Suppressor macrophage treated with lipopolysaccharide for 4 hours (primary cell): ENCODE data around the gene SRXN1.
A peak's percentile ranks its signal among the peaks of the same experiment; 100 is the strongest.
"Not testable (repeated sequence)": the region's sequence is repeated elsewhere in the genome, so short reads cannot be mapped to it uniquely, and the experiment has no call there.

ENCODE experiments used
- DNase-seq: peaks from one replicate; pipeline ENCODE4 v3.0.0-alpha.2; 2020

The SRXN1 gene

GRCh38 chr20:653110-653589, at the start of gene SRXN1:
SRXN1 (minus strand) TSS chr20:653200; CDS start chr20:653185, 15 bp downstream.
- peak; percentile 95 for DNase-seq

- no peak for DNase-seq
These were observed 48.6 kb upstream of the SRXN1 start for GRCh38 chr20:701401-702129.

- DNase-seq: no peak
These were observed 46.9 kb upstream of the SRXN1 start for GRCh38 chr20:699811-700338.

- DNase-seq: no peak
These were observed 46.3 kb upstream of the SRXN1 start for GRCh38 chr20:699342-699741.

- DNase-seq: no peak
These were observed 45.3 kb upstream of the SRXN1 start for GRCh38 chr20:698276-698675.

- DNase-seq: no peak
These were observed 44.8 kb upstream of the SRXN1 start for GRCh38 chr20:697826-698225.

- no peak for DNase-seq
These were observed 42.3 kb upstream of the SRXN1 start for GRCh38 chr20:695165-695866.

- DNase-seq: no peak
These were observed 41.5 kb upstream of the SRXN1 start for GRCh38 chr20:694496-694895.

GRCh38 chr20:693786-694185, 40.8 kb upstream of the SRXN1 start:
- not testable (repeated sequence) for DNase-seq

GRCh38 chr20:692044-692443, 39.0 kb upstream of the SRXN1 start:
- DNase-seq: no peak

- no peak for DNase-seq
These were observed 36.9 kb upstream of the SRXN1 start for GRCh38 chr20:689947-690346.

- DNase-seq: no peak
These were observed 36.3 kb upstream of the SRXN1 start for GRCh38 chr20:689348-689747.

GRCh38 chr20:688809-689212, 35.8 kb upstream of the SRXN1 start:
- DNase-seq: no peak

- no peak for DNase-seq
These were observed 34.6 kb upstream of the SRXN1 start for GRCh38 chr20:687468-688203.

- DNase-seq: no peak
These were observed 31.8 kb upstream of the SRXN1 start for GRCh38 chr20:684676-685319.

- no peak for DNase-seq
These were observed 29.1 kb upstream of the SRXN1 start for GRCh38 chr20:682123-682522.

GRCh38 chr20:680638-681187, 27.7 kb upstream of the SRXN1 start:
- no peak for DNase-seq

- peak; percentile 53 for DNase-seq
These were observed 25.0 kb upstream of the SRXN1 start for GRCh38 chr20:677957-678356.

- no peak for DNase-seq
These were observed 24.0 kb upstream of the SRXN1 start for GRCh38 chr20:676967-677366.

- peak; percentile 77 for DNase-seq
These were observed 23.4 kb upstream of the SRXN1 start for GRCh38 chr20:676315-676937.

GRCh38 chr20:675453-676314, 22.7 kb upstream of the SRXN1 start, which contains the start of gene SCRT2:
SCRT2 (minus strand) TSS chr20:675802; CDS start chr20:675601, 201 bp downstream.
- DNase-seq: peak; percentile 83
